RWPE2 (cell line): ENCODE measurements around the gene CIB1.

Experiments used
- ATAC-seq: fragments of 200-7000 bp; cut with Tn5 transposase; 3 replicates; pipeline ENCODE4 v1.9.1; 2021; ENCODE audit warnings: low read depth
- DNase-seq: peaks from one replicate; pipeline ENCODE4 v3.0.0-alpha.2; 2020; ENCODE audit warnings: low spot score
- H3K27ac ChIP-seq: fragments of 450-650 bp; 2 replicates; pipeline ENCODE4 v1.5.1; 2017; ENCODE audit warnings: mild to moderate bottlenecking; ENCODE audit not compliant: poor library complexity, severe bottlenecking
- H3K27me3 ChIP-seq: fragments of 250-450 bp; sonication (Bioruptor Pico); 2 replicates; pipeline ENCODE4 v1.5.1; 2021; ENCODE audit warnings: mild to moderate bottlenecking, moderate library complexity; ENCODE audit not compliant: insufficient read depth, poor library complexity, severe bottlenecking
- H3K36me3 ChIP-seq: fragments of 250-450 bp; sonication (Bioruptor Pico); 2 replicates; pipeline ENCODE4 v1.5.1; 2020; ENCODE audit warnings: low read depth, mild to moderate bottlenecking, moderate library complexity
- H3K4me1 ChIP-seq: fragments of 250-450 bp; sonication (Bioruptor Pico); 2 replicates; pipeline ENCODE4 v1.5.1; 2021; ENCODE audit warnings: mild to moderate bottlenecking, moderate library complexity; ENCODE audit not compliant: insufficient read depth, poor library complexity, severe bottlenecking
- H3K4me3 ChIP-seq: fragments of 250-450 bp; sonication (Bioruptor Pico); 2 replicates; pipeline ENCODE4 v1.5.1; 2021; ENCODE audit warnings: mild to moderate bottlenecking, moderate library complexity; ENCODE audit not compliant: severe bottlenecking
- H3K9me3 ChIP-seq: fragments of 250-450 bp; sonication (Bioruptor Pico); 2 replicates; pipeline ENCODE4 v1.5.1; 2021; ENCODE audit warnings: mild to moderate bottlenecking, moderate library complexity; ENCODE audit not compliant: severe bottlenecking
- CTCF ChIP-seq: fragments of 450-650 bp; IDR thresholded peaks from one replicate; pipeline ENCODE4 v1.5.1; 2017; ENCODE audit warnings: mild to moderate bottlenecking, moderate library complexity; ENCODE audit not compliant: poor library complexity, severe bottlenecking

The CIB1 gene

GRCh38 chr15:90240856-90241255 lies 7.1 kb upstream of the CIB1 start:
- DNase-seq (no peak), ATAC-seq (no peak)
- no peaks in the 10 kb centered on the region for H3K27me3 ChIP-seq
- H3K4me1 ChIP-seq: no peaks in the 10 kb centered on the region
- TF ChIP-seq CTCF: no peak
- H3K27ac ChIP-seq: no peak overlapping the region
- H3K4me3 ChIP-seq: no peak overlapping the region
- H3K36me3 ChIP-seq: peaks cover 28% of the 10 kb centered on the region
- no peaks in the 10 kb centered on the region for H3K9me3 ChIP-seq

- DNase-seq (no peak), ATAC-seq (peak; percentile 31; the same call in 2 of the 3 replicates)
- no peaks in the 10 kb centered on the region for H3K9me3 ChIP-seq
- no peaks in the 10 kb centered on the region for H3K27me3 ChIP-seq
- H3K4me3 ChIP-seq: no peak overlapping the region
- peaks cover 28% of the 10 kb centered on the region for H3K36me3 ChIP-seq
- no peak for TF ChIP-seq CTCF
- no peaks in the 10 kb centered on the region for H3K4me1 ChIP-seq
- no peak overlapping the region for H3K27ac ChIP-seq
Observed at GRCh38 chr15:90239371-90239770, 5.6 kb upstream of the CIB1 start.

GRCh38 chr15:90234096-90234988 lies 601 bp upstream of the CIB1 start, which contains the start of gene GDPGP1:
TSS of gene GDPGP1 (plus strand) at chr15:90234209. CDS start at chr15:90240909, 6,700 bp downstream.
- DNase-seq: no peak
- H3K27ac ChIP-seq: peak within 1 kb of the TSS; percentile 73
- no peak for TF ChIP-seq CTCF

GRCh38 chr15:90232941-90233386 lies 777 bp downstream of the CIB1 start:
- Histone ChIP-seq H3K27me3 (no peaks in the 10 kb centered on the region), H3K27ac (peak overlapping the region; percentile 73), H3K9me3 (no peaks in the 10 kb centered on the region), H3K36me3 (peaks cover 53% of the 10 kb centered on the region), H3K4me1 (no peaks in the 10 kb centered on the region), H3K4me3 (peak overlapping the region; percentile 47)
- peak; percentile 94 for TF ChIP-seq CTCF
- DNase-seq: no peak
- no peak; the same call in 2 of the 3 replicates for ATAC-seq

More at GRCh38 chr15:90234096-90234988, 601 bp upstream of the CIB1 start, which contains the start of gene GDPGP1:
- H3K36me3 ChIP-seq: peaks cover 53% of the 10 kb centered on the region
- ATAC-seq: no peak
- peak within 1 kb of the TSS; percentile 47 for H3K4me3 ChIP-seq
- no peaks in the 10 kb centered on the region for H3K27me3 ChIP-seq
- H3K4me1 ChIP-seq: no peaks in the 10 kb centered on the region
- no peaks in the 10 kb centered on the region for H3K9me3 ChIP-seq
